CD4-positive, alpha-beta T cell (primary cell): ENCODE data around the gene PHF23. TPM values are rescaled to one million over a fixed set of nuclear protein-coding genes. Genes with fewer than 3 reads are reported as not detected.

ENCODE experiments used
- ATAC-seq: fragments of 200-7000 bp; cut with Tn5 transposase; one replicate; pipeline ENCODE4 v1.10.0; 2022; ENCODE audit warnings: mild to moderate bottlenecking; ENCODE audit not compliant: poor library complexity
- CTCF ChIA-PET: fragments of 350-600 bp; sonication (Branson Sonifier 250); formaldehyde crosslinking; loops from one replicate; lab custom pipeline; 2021; ENCODE audit warnings: antibody characterized with exemption, inconsistent platforms; lab: Charles Lee
- POLR2A ChIA-PET: fragments of 350-600 bp; sonication (Branson Sonifier 250); formaldehyde crosslinking; loops from one replicate; lab custom pipeline; 2021; ENCODE audit warnings: antibody characterized with exemption, inconsistent platforms; lab: Charles Lee
- DNase-seq, 14 experiments: peaks; one replicate each; pipeline ENCODE4 v3.0.0-alpha.2; 2013 to 2020; ENCODE audit warnings: mixed read lengths in 2 of 14
- H3K27ac ChIP-seq, 2 donors: one replicate each; pipeline versions ENCODE4 v1.5.1 to v1.7.0; 2013; ENCODE audit warnings: low read length in 2 of 2, low read depth in 1 of 2, mild to moderate bottlenecking in 1 of 2
- H3K27me3 ChIP-seq, 2 experiments: 1 replicate in 1 of 2; 2 replicates in 1 of 2; pipeline versions ENCODE4 v1.6.1 to v1.7.0; 2013; ENCODE audit warnings: low read length in 2 of 2, control low read depth in 1 of 2, mild to moderate bottlenecking in 1 of 2, moderate library complexity in 1 of 2; ENCODE audit not compliant: insufficient read depth in 2 of 2, control insufficient read depth in 1 of 2
- H3K36me3 ChIP-seq: one replicate; pipeline ENCODE4 v1.6.1; 2013; ENCODE audit warnings: low read length, control low read depth; ENCODE audit not compliant: insufficient read depth
- H3K4me1 ChIP-seq: one replicate; pipeline ENCODE4 v1.6.1; 2013; ENCODE audit warnings: low read length, control low read depth; ENCODE audit not compliant: insufficient read depth
- H3K4me3 ChIP-seq: one replicate; pipeline ENCODE4 v1.5.1; 2013; ENCODE audit warnings: mild to moderate bottlenecking, low read length, moderate library complexity
- H3K9me3 ChIP-seq, 2 experiments: 1 replicate in 1 of 2; 2 replicates in 1 of 2; pipeline versions ENCODE4 v1.6.1 to v1.7.0; 2013; ENCODE audit warnings: low read length in 2 of 2, mild to moderate bottlenecking in 2 of 2, control low read depth in 1 of 2, moderate library complexity in 1 of 2; ENCODE audit not compliant: control insufficient read depth in 1 of 2, insufficient read depth in 1 of 2
- H3K27ac Mint-ChIP-seq: one replicate; pipeline ENCODE4 v1.8.0; 2020; ENCODE audit warnings: mixed read lengths
- H3K27me3 Mint-ChIP-seq: one replicate; pipeline ENCODE4 v1.8.0; 2021; ENCODE audit warnings: mixed read lengths
- H3K36me3 Mint-ChIP-seq: one replicate; pipeline ENCODE4 v1.8.0; 2021; ENCODE audit warnings: low read depth, mixed read lengths
- H3K4me1 Mint-ChIP-seq: one replicate; pipeline ENCODE4 v1.8.0; 2021; ENCODE audit warnings: low read depth, mixed read lengths
- H3K4me3 Mint-ChIP-seq: one replicate; pipeline ENCODE4 v1.8.0; 2020; ENCODE audit warnings: mild to moderate bottlenecking, mixed read lengths
- H3K9me3 Mint-ChIP-seq: one replicate; pipeline ENCODE4 v1.8.0; 2020; ENCODE audit warnings: mixed read lengths
- intact Hi-C, 2 experiments: fragments of 100-400 bp; cut with DNase I in 1 of 2; cut with micrococcal nuclease in 1 of 2; formaldehyde crosslinking; loops; one replicate each; pipeline versions ENCODE4 v1.15.1 to v1.9.0; 2023 to 2025; cut with DNase I, micrococcal nuclease
- total RNA-seq, 174 experiments: library from RNA in 2 of 174; stranded (reverse) in 2 of 174; gene quantifications; one replicate each; pipeline ENCODE4 v1.2.3 and lab custom pipeline; 2021 to 2026
- TF ChIP-seq, protein P1 (sequence below): fragments of 200-600 bp; IDR thresholded peaks from one replicate; pipeline ENCODE4 v1.8.0; 2022; ENCODE audit warnings: antibody characterized with exemption, mild to moderate bottlenecking

The PHF23 gene
- total RNA-seq, 2 experiments from 2014 or later: 4.5 to 5.1 TPM

DNA sequence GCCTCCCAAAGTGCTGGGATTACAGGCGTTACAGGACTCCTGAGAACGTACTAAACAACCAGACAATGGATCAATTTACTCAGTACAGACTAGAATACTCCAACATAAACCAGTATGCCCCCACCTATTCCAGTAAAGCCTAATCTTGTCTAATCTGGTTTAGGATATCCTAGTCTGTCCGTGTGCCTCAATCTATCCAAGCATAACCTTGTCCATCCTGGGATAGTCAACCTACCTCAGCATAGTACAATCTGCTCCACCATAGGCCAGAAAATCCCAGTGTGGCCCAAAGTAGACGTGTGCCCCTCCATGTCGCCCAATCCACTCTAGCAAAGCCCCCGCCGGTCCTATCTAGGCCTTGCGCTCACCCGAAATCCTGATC is 5.6 kb downstream of the PHF23 start:
- intact Hi-C loops: loop anchor here (1.0 to 10.0 kb wide), 2 partner anchors 28 to 611 kb away; no protein-coding TSS in a partner anchor
- H3K27ac ChIP-seq: peak overlapping the region; percentile 48 to 81
- Mint-ChIP-seq H3K9me3 (no peaks in the 10 kb centered on the region), H3K4me3 (peak overlapping the region; percentile 94), H3K27me3 (no peaks in the 10 kb centered on the region), H3K36me3 (peaks cover 67% of the 10 kb centered on the region), H3K27ac (peak overlapping the region; percentile 92), H3K4me1 (peaks cover 46% of the 10 kb centered on the region)
- TF ChIP-seq, protein P1, sequence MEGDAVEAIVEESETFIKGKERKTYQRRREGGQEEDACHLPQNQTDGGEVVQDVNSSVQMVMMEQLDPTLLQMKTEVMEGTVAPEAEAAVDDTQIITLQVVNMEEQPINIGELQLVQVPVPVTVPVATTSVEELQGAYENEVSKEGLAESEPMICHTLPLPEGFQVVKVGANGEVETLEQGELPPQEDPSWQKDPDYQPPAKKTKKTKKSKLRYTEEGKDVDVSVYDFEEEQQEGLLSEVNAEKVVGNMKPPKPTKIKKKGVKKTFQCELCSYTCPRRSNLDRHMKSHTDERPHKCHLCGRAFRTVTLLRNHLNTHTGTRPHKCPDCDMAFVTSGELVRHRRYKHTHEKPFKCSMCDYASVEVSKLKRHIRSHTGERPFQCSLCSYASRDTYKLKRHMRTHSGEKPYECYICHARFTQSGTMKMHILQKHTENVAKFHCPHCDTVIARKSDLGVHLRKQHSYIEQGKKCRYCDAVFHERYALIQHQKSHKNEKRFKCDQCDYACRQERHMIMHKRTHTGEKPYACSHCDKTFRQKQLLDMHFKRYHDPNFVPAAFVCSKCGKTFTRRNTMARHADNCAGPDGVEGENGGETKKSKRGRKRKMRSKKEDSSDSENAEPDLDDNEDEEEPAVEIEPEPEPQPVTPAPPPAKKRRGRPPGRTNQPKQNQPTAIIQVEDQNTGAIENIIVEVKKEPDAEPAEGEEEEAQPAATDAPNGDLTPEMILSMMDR: no peak
- no peaks in the 10 kb centered on the region for H3K9me3 ChIP-seq
- H3K4me3 ChIP-seq: peak overlapping the region; percentile 97
- H3K4me1 ChIP-seq: peaks cover 60% of the 10 kb centered on the region
- DNase-seq: no peak
- H3K36me3 ChIP-seq: peaks cover 41% of the 10 kb centered on the region
- CTCF ChIA-PET: interaction anchor here (1.0 to 3.5 kb wide), 3 partner anchors 13 to 62 kb away, joined by 4 to 19 read pairs (median 6); partner anchors contain the start of genes ACADVL and DLG4
- POLR2A ChIA-PET: interaction anchor here (0.8 to 17.0 kb wide), 12 partner anchors 9 to 340 kb away, joined by 3 to 234 read pairs (median 4); partner anchors contain the start of genes ACADVL, ACAP1, CTDNEP1 and DLG4
- ATAC-seq: no peak
- no peaks in the 10 kb centered on the region for H3K27me3 ChIP-seq

DNA sequence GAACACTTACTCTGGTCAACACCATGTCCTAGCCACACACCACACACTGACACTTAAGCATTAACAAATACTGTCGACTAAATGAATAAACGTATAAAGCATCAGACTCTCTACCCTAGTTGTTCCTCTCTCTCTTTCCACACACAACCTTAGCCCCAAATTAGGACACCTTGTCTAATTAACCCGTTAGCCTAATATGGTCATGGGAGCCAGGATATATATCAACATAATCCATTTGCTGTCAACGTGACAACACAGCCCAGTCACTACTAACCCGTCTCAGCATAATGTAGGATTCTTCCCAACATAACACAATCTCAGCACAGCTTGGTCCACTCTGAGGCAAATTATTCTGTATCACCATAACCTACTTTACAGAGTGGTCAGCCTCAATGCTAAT is 7.1 kb downstream of the PHF23 start:
- intact Hi-C loops: loop anchor here (10.0 kb wide), 1 partner anchor 613 kb away; no protein-coding TSS in a partner anchor
- CTCF ChIA-PET: interaction anchor here (0.9 kb wide), 1 partner anchor 11 kb away, joined by 3 read pairs; no protein-coding TSS in a partner anchor
- DNase-seq (no peak), ATAC-seq (no peak)
- H3K4me3 ChIP-seq: no peak overlapping the region
- TF ChIP-seq, protein P1: no peak
- peaks cover 46% of the 10 kb centered on the region for H3K4me1 Mint-ChIP-seq
- no peak overlapping the region for H3K27ac ChIP-seq
- POLR2A ChIA-PET: interaction anchor here (17.0 kb wide), 1 partner anchor 13 kb away, joined by 234 read pairs; the partner anchor contains the start of genes ACADVL and DLG4
- H3K36me3 ChIP-seq: peaks cover 53% of the 10 kb centered on the region
- no peaks in the 10 kb centered on the region for H3K27me3 ChIP-seq
- H3K9me3 Mint-ChIP-seq: no peaks in the 10 kb centered on the region
- H3K4me3 Mint-ChIP-seq: peak overlapping the region; percentile 65
- no peak overlapping the region for H3K27ac Mint-ChIP-seq
- H3K4me1 ChIP-seq: peaks cover 54% of the 10 kb centered on the region
- H3K9me3 ChIP-seq: no peaks in the 10 kb centered on the region
- no peaks in the 10 kb centered on the region for H3K27me3 Mint-ChIP-seq
- H3K36me3 Mint-ChIP-seq: peaks cover 72% of the 10 kb centered on the region

DNA sequence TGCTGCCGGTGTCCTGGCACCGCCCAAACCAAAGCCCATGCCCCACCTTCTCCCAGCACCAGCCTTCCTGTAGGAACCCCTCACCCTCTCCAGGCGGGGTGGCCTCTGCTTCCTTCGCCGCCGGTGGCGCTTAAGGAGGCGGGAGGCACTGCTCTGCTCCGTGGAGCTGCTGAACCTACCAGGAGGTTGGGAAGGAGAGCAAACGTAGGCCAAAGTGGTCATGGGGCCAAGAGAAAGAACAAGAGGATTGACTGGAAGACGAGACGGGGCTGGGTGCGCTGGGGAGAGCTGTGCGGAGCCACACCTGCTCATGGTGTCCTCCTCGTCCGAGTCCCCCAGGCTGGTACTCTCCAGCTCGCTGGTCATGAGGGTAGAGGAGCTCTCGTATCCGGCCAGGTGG is 9.8 kb downstream of the PHF23 start:
- Histone ChIP-seq H3K36me3 (peaks cover 57% of the 10 kb centered on the region), H3K4me1 (peaks cover 28% of the 10 kb centered on the region), H3K27me3 (no peaks in the 10 kb centered on the region), H3K4me3 (no peak overlapping the region), H3K9me3 (no peaks in the 10 kb centered on the region), H3K27ac (no peak overlapping the region)
- intact Hi-C loops: no loop called here
- H3K27me3 Mint-ChIP-seq: no peaks in the 10 kb centered on the region
- CTCF ChIA-PET: no interaction called here
- no peak overlapping the region for H3K27ac Mint-ChIP-seq
- DNase-seq: no peak
- H3K4me1 Mint-ChIP-seq: peaks cover 33% of the 10 kb centered on the region
- peaks cover 68% of the 10 kb centered on the region for H3K36me3 Mint-ChIP-seq
- POLR2A ChIA-PET: interaction anchor here (17.0 kb wide), 1 partner anchor 10 kb away, joined by 234 read pairs; the partner anchor contains the start of genes ACADVL and DLG4
- TF ChIP-seq, protein P1: no peak
- no peak overlapping the region for H3K4me3 Mint-ChIP-seq
- ATAC-seq: no peak
- H3K9me3 Mint-ChIP-seq: no peaks in the 10 kb centered on the region
